ENCODE results near the gene NAV2. TPM values are rescaled to one million over a fixed set of nuclear protein-coding genes. Genes with fewer than 3 reads are reported as not detected.

Gene NAV2
- total and polyA plus RNA-seq, 2 experiments from 2014 or later, result 26.0 to 45.0 TPM

GRCh38 chr11:20017320-20017719, 304.7 kb downstream of the NAV2 start (continued):
- TF ChIP-seq ZNF114 (CRISPR knock-in tag; IDR thresholded peaks at IDR 0.05) (no peak), ZNF331 (CRISPR knock-in tag; IDR thresholded peaks at IDR 0.05; ENCODE audit: low read depth) (no peak), CREB1 (CRISPR knock-in tag; IDR thresholded peaks at IDR 0.05; ENCODE audit: low read depth) (no peak), POLR2AphosphoS5 (IDR thresholded peaks at IDR 0.05; ENCODE audit: low read depth) (no peak), STAT1 (IDR thresholded peaks at IDR 0.05; ENCODE audit: unreplicated experiment) (no peak)
- TF ChIP-seq, protein P1, sequence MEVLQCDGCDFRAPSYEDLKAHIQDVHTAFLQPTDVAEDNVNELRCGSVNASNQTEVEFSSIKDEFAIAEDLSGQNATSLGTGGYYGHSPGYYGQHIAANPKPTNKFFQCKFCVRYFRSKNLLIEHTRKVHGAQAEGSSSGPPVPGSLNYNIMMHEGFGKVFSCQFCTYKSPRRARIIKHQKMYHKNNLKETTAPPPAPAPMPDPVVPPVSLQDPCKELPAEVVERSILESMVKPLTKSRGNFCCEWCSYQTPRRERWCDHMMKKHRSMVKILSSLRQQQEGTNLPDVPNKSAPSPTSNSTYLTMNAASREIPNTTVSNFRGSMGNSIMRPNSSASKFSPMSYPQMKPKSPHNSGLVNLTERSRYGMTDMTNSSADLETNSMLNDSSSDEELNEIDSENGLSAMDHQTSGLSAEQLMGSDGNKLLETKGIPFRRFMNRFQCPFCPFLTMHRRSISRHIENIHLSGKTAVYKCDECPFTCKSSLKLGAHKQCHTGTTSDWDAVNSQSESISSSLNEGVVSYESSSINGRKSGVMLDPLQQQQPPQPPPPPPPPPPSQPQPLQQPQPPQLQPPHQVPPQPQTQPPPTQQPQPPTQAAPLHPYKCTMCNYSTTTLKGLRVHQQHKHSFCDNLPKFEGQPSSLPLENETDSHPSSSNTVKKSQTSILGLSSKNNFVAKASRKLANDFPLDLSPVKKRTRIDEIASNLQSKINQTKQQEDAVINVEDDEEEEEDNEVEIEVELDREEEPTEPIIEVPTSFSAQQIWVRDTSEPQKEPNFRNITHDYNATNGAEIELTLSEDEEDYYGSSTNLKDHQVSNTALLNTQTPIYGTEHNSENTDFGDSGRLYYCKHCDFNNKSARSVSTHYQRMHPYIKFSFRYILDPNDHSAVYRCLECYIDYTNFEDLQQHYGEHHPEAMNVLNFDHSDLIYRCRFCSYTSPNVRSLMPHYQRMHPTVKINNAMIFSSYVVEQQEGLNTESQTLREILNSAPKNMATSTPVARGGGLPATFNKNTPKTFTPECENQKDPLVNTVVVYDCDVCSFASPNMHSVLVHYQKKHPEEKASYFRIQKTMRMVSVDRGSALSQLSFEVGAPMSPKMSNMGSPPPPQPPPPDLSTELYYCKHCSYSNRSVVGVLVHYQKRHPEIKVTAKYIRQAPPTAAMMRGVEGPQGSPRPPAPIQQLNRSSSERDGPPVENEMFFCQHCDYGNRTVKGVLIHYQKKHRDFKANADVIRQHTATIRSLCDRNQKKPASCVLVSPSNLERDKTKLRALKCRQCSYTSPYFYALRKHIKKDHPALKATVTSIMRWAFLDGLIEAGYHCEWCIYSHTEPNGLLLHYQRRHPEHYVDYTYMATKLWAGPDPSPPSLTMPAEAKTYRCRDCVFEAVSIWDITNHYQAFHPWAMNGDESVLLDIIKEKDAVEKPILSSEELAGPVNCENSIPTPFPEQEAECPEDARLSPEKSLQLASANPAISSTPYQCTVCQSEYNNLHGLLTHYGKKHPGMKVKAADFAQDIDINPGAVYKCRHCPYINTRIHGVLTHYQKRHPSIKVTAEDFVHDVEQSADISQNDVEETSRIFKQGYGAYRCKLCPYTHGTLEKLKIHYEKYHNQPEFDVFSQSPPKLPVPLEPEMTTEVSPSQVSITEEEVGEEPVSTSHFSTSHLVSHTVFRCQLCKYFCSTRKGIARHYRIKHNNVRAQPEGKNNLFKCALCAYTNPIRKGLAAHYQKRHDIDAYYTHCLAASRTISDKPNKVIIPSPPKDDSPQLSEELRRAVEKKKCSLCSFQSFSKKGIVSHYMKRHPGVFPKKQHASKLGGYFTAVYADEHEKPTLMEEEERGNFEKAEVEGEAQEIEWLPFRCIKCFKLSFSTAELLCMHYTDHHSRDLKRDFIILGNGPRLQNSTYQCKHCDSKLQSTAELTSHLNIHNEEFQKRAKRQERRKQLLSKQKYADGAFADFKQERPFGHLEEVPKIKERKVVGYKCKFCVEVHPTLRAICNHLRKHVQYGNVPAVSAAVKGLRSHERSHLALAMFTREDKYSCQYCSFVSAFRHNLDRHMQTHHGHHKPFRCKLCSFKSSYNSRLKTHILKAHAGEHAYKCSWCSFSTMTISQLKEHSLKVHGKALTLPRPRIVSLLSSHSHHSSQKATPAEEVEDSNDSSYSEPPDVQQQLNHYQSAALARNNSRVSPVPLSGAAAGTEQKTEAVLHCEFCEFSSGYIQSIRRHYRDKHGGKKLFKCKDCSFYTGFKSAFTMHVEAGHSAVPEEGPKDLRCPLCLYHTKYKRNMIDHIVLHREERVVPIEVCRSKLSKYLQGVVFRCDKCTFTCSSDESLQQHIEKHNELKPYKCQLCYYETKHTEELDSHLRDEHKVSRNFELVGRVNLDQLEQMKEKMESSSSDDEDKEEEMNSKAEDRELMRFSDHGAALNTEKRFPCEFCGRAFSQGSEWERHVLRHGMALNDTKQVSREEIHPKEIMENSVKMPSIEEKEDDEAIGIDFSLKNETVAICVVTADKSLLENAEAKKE (CRISPR knock-in tag; IDR thresholded peaks at IDR 0.05), result no peak

GRCh38 chr11:20020198-20020597, 307.6 kb downstream of the NAV2 start:
- peaks cover 4% of the 10 kb centered on the region; the same call in 1 of the 2 replicates for H3K9me2 ChIP-seq (ENCODE audit: insufficient read depth)
- no peak overlapping the region for H3K4me3 ChIP-seq
- ATAC-seq (no peak), DNase-seq (ENCODE audit: low spot score) (no peak)
- H2AFZ ChIP-seq, result no peak overlapping the region
- no peak overlapping the region for H3K27ac Mint-ChIP-seq
- peaks cover 44% of the 10 kb centered on the region for H3K4me1 Mint-ChIP-seq
- H3K4me1 ChIP-seq (ENCODE audit: insufficient read depth), result peaks cover 66% of the 10 kb centered on the region
- H3K4me3 Mint-ChIP-seq, result no peak overlapping the region
- H3K27me3 Mint-ChIP-seq (ENCODE audit: insufficient read depth, low read depth, poor library complexity), result peaks cover 4% of the 10 kb centered on the region
- peaks cover 15% of the 10 kb centered on the region for H3K79me2 ChIP-seq (replicated peaks; ENCODE audit: insufficient read depth)
- no peak overlapping the region for H3K27ac ChIP-seq (ENCODE audit: low read depth)
- 0 out of 3 replicates have a peak, but pooled peaks cover 3% of the 10 kb centered on the region for H3K36me3 Mint-ChIP-seq (ENCODE audit: low read depth)
- H3K36me3 ChIP-seq (ENCODE audit: insufficient read depth), result no peaks in the 10 kb centered on the region
- H4K20me1 ChIP-seq (replicated peaks; ENCODE audit: insufficient read depth), result no peaks in the 10 kb centered on the region; the same call in 1 of the 2 replicates
- H3K27me3 ChIP-seq (ENCODE audit: insufficient read depth), result no peaks in the 10 kb centered on the region
- peaks cover 7% of the 10 kb centered on the region; the same call in 1 of the 2 replicates for H3F3A ChIP-seq (replicated peaks; ENCODE audit: low read depth)
- H3K9me3 Mint-ChIP-seq, result no peaks in the 10 kb centered on the region
- no peak overlapping the region for H3K4me2 ChIP-seq
- TF ChIP-seq JUNB (IDR thresholded peaks at IDR 0.05; ENCODE audit: unreplicated experiment) (no peak), POLR2AphosphoS5 (IDR thresholded peaks at IDR 0.05; ENCODE audit: low read depth) (no peak), ZNF331 (CRISPR knock-in tag; IDR thresholded peaks at IDR 0.05; ENCODE audit: low read depth) (no peak), ZNF114 (CRISPR knock-in tag; IDR thresholded peaks at IDR 0.05) (no peak), EZH2phosphoT487 (IDR thresholded peaks at IDR 0.05; ENCODE audit: unreplicated experiment) (no peak), NANOG (IDR thresholded peaks at IDR 0.05; ENCODE audit: borderline replicate concordance) (no peak)
- TF ChIP-seq, protein P2, sequence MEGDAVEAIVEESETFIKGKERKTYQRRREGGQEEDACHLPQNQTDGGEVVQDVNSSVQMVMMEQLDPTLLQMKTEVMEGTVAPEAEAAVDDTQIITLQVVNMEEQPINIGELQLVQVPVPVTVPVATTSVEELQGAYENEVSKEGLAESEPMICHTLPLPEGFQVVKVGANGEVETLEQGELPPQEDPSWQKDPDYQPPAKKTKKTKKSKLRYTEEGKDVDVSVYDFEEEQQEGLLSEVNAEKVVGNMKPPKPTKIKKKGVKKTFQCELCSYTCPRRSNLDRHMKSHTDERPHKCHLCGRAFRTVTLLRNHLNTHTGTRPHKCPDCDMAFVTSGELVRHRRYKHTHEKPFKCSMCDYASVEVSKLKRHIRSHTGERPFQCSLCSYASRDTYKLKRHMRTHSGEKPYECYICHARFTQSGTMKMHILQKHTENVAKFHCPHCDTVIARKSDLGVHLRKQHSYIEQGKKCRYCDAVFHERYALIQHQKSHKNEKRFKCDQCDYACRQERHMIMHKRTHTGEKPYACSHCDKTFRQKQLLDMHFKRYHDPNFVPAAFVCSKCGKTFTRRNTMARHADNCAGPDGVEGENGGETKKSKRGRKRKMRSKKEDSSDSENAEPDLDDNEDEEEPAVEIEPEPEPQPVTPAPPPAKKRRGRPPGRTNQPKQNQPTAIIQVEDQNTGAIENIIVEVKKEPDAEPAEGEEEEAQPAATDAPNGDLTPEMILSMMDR (conservative IDR thresholded peaks at IDR 0.05; ENCODE audit: low read depth in 2 of 2), result no peak

Data from GM23338 (cell line).